Eye (tissue), 1 donor: ENCODE data around the gene ITGA5.

Experiments
- DNase-seq: peaks from one replicate; pipeline ENCODE4 v3.0.0-alpha.2; 2015

ITGA5 gene

DNA sequence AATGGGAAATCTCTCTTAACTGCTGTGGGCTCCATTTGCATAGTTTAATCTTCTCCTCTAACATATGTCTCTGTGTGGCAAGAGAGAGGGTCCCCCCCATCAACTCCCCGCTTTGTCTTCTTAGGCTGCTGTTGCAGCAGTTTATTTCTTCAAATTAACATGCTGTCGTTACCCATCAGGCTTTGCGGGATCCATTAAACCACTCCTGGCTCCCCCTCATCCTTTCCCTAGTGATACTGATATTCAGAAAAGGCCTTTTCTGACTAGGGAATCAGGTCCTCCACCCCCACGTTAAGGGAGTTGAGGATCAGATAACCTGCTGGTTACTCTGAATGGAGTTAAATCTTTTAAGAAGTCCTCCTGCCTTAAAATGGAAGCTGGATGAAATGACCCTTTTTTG is 70.0 kb downstream of the ITGA5 start:
- no peak for DNase-seq
